Mesenchymal stem cell (in vitro differentiated cells and primary cell): Measurements from ENCODE around the gene PCDHB6.
"Not testable (repeated sequence)": the region's sequence is repeated elsewhere in the genome, so short reads cannot be mapped to it uniquely, and the experiment has no call there.

ENCODE experiments used
- DNase-seq: peaks from one replicate; pipeline ENCODE4 v3.0.0-alpha.2; 2013
- H2AFZ ChIP-seq: one replicate; pipeline ENCODE4 v1.6.1; 2013; ENCODE audit warnings: low read depth, mild to moderate bottlenecking, control low read depth, inconsistent platforms, low read length, moderate library complexity
- H2AK5ac ChIP-seq: 2 replicates; pipeline ENCODE4 v1.6.1; 2013; ENCODE audit warnings: low read length, moderate library complexity, mild to moderate bottlenecking, inconsistent platforms; ENCODE audit not compliant: severe bottlenecking
- H2BK120ac ChIP-seq: one replicate; pipeline ENCODE4 v1.6.1; 2013; ENCODE audit warnings: low read depth, mild to moderate bottlenecking, inconsistent platforms, low read length, moderate library complexity
- H2BK12ac ChIP-seq, 2 experiments: one replicate each; pipeline ENCODE4 v1.6.1; 2013; ENCODE audit warnings: inconsistent platforms in 2 of 2, low read length in 2 of 2, mild to moderate bottlenecking in 2 of 2, moderate library complexity in 2 of 2, control low read depth in 1 of 2
- H2BK15ac ChIP-seq: one replicate; pipeline ENCODE4 v1.6.1; 2013; ENCODE audit warnings: mild to moderate bottlenecking, low read depth, inconsistent platforms; ENCODE audit not compliant: poor library complexity, severe bottlenecking
- H2BK5ac ChIP-seq: 2 replicates; pipeline ENCODE4 v1.6.1; 2013; ENCODE audit warnings: low read depth, mild to moderate bottlenecking, low read length, control low read depth, inconsistent platforms; ENCODE audit not compliant: poor library complexity, severe bottlenecking
- H3K14ac ChIP-seq, 2 experiments: one replicate each; pipeline ENCODE4 v1.6.1; 2013; ENCODE audit warnings: inconsistent platforms in 2 of 2, low read length in 2 of 2, control low read depth in 1 of 2, mild to moderate bottlenecking in 1 of 2, moderate library complexity in 1 of 2
- H3K18ac ChIP-seq, 2 experiments: one replicate each; pipeline ENCODE4 v1.6.1; 2013; ENCODE audit warnings: inconsistent platforms in 2 of 2, low read length in 2 of 2, control low read depth in 1 of 2, low read depth in 1 of 2, mild to moderate bottlenecking in 1 of 2
- H3K23ac ChIP-seq, 2 experiments: one replicate each; pipeline ENCODE4 v1.6.1; 2013; ENCODE audit warnings: inconsistent platforms in 2 of 2, low read length in 2 of 2, mild to moderate bottlenecking in 2 of 2, moderate library complexity in 2 of 2, control low read depth in 1 of 2
- H3K27ac ChIP-seq: 2 replicates; pipeline ENCODE4 v1.5.1; 2013; ENCODE audit warnings: mild to moderate bottlenecking, moderate library complexity, low read length, control low read depth, inconsistent platforms; ENCODE audit not compliant: poor library complexity, severe bottlenecking
- H3K27me3 ChIP-seq, 2 experiments: 2 replicates each; pipeline versions ENCODE4 v1.6.1 to v1.7.0; 2013; ENCODE audit warnings: low read length in 2 of 2, mild to moderate bottlenecking in 2 of 2, moderate library complexity in 2 of 2, control low read depth in 1 of 2, inconsistent platforms in 1 of 2; ENCODE audit not compliant: control insufficient read depth in 1 of 2, insufficient read depth in 1 of 2
- H3K36me3 ChIP-seq, 2 experiments: 2 replicates each; pipeline versions ENCODE4 v1.6.1 to v1.7.0; 2013; ENCODE audit warnings: low read length in 2 of 2, control low read depth in 1 of 2, inconsistent platforms in 1 of 2, low read depth in 1 of 2, mild to moderate bottlenecking in 1 of 2; ENCODE audit not compliant: insufficient read depth in 2 of 2, control insufficient read depth in 1 of 2
- H3K4ac ChIP-seq, 2 experiments: one replicate each; pipeline ENCODE4 v1.6.1; 2013; ENCODE audit warnings: inconsistent platforms in 2 of 2, low read length in 2 of 2, mild to moderate bottlenecking in 2 of 2, moderate library complexity in 2 of 2, control low read depth in 1 of 2, low read depth in 1 of 2
- H3K4me1 ChIP-seq: 2 replicates; pipeline ENCODE4 v1.6.1; 2013; ENCODE audit warnings: low read depth, low read length, control low read depth; ENCODE audit not compliant: control insufficient read depth, insufficient read depth
- H3K4me2 ChIP-seq: 2 replicates; pipeline ENCODE4 v1.6.1; 2013; ENCODE audit warnings: low read length, mild to moderate bottlenecking, inconsistent platforms; ENCODE audit not compliant: poor library complexity, severe bottlenecking
- H3K4me3 ChIP-seq, 2 experiments: 2 replicates each; pipeline versions ENCODE4 v1.5.1 to v1.7.0; 2013; ENCODE audit warnings: low read length in 2 of 2, mild to moderate bottlenecking in 2 of 2, control low read depth in 1 of 2, low read depth in 1 of 2; ENCODE audit not compliant: insufficient read depth in 1 of 2
- H3K79me1 ChIP-seq: replicated peaks from 2 replicates; pipeline ENCODE4 v1.6.1; 2013; ENCODE audit warnings: mild to moderate bottlenecking, control low read depth, low read length, inconsistent platforms; ENCODE audit not compliant: poor library complexity, severe bottlenecking
- H3K9ac ChIP-seq: 2 replicates; pipeline ENCODE4 v1.7.0; 2013; ENCODE audit warnings: mild to moderate bottlenecking, low read length, moderate library complexity
- H3K9me3 ChIP-seq: 2 replicates; pipeline ENCODE4 v1.7.0; 2013; ENCODE audit warnings: mild to moderate bottlenecking, low read length; ENCODE audit not compliant: control insufficient read depth
- H4K8ac ChIP-seq: one replicate; pipeline ENCODE4 v1.6.1; 2013; ENCODE audit warnings: inconsistent platforms, mild to moderate bottlenecking, low read length, moderate library complexity
- H4K91ac ChIP-seq: one replicate; pipeline ENCODE4 v1.6.1; 2013; ENCODE audit warnings: mild to moderate bottlenecking, low read length, inconsistent platforms
- WGBS: methylation state at CpG from one replicate; pipeline ENCODE4 v1.1.7; 2013; ENCODE audit warnings: mixed read lengths; 5-methylcytosine and 5-hydroxymethylcytosine counted together

Gene PCDHB6

DNA sequence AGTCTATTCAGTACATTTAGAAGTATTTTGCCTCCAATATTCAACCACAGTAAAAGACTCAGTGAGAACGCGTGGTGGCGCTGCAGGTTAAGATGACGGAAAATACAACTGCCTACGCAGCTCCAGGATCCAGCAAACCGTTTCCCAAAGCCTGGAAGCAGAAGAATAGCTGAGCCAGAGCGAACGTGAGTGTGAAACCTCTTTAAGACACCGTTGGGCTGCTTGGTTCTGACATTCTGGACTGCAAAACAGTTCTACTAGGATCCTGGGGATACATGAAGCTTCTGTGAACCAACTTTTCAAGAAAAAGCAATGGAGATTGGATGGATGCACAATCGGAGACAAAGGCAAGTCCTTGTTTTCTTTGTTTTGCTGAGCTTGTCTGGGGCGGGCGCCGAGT is 32.4 kb downstream of the PCDHB6 start, which contains the start of gene PCDHB16:
PCDHB16 (plus strand) TSS at position 140 of the 400 bp plus-strand sequence; CDS start at position 313, 173 bp downstream.
- Histone ChIP-seq H3K9me3 (peaks cover 53% of the 10 kb centered on the region), H4K91ac (no peak within 1 kb of the TSS), H2AFZ (no peak within 1 kb of the TSS), H3K79me1 (no peaks in the 10 kb centered on the region), H2BK120ac (no peak within 1 kb of the TSS), H3K36me3 (no peaks in the 10 kb centered on the region), H3K4ac (no peak within 1 kb of the TSS), H2BK15ac (no peak within 1 kb of the TSS), H2AK5ac (no peak within 1 kb of the TSS), H3K18ac (no peak within 1 kb of the TSS), H3K4me3 (peak within 1 kb of the TSS in 1 of 2 experiments; percentile 57), H3K23ac (no peak within 1 kb of the TSS), H2BK5ac (no peak within 1 kb of the TSS), H4K8ac (no peak within 1 kb of the TSS), H3K27ac (no peak within 1 kb of the TSS), H3K4me1 (no peaks in the 10 kb centered on the region), H3K27me3 (no peaks in the 10 kb centered on the region), H2BK12ac (no peak within 1 kb of the TSS), H3K4me2 (no peak within 1 kb of the TSS), H3K9ac (peak within 1 kb of the TSS; percentile 73), H3K14ac (no peak within 1 kb of the TSS)
- WGBS: 51% methylated on average over 13 of the region's 13 CpGs
- DNase-seq: no peak

DNA sequence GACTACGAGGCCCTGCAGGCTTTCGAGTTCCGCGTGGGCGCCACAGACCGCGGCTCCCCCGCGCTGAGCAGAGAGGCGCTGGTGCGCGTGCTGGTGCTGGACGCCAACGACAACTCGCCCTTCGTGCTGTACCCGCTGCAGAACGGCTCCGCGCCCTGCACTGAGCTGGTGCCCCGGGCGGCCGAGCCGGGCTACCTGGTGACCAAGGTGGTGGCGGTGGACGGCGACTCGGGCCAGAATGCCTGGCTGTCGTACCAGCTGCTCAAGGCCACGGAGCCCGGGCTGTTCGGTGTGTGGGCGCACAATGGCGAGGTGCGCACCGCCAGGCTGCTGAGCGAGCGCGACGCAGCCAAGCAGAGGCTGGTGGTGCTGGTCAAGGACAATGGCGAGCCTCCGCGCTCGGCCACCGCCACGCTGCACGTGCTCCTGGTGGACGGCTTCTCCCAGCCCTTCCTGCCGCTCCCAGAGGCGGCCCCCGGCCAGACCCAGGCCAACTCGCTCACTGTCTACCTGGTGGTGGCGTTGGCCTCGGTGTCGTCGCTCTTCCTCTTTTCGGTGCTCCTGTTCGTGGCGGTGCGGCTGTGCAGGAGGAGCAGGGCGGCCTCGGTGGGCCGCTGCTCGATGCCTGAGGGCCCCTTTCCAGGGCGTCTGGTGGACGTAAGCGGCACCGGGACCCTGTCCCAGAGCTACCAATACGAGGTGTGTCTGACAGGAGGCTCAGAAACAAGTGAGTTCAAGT is 34.4 kb downstream of the PCDHB6 start:
- peaks cover 40% of the 10 kb centered on the region for H3K9me3 ChIP-seq
- H4K8ac ChIP-seq, H3K4ac ChIP-seq, H3K36me3 ChIP-seq, H3K23ac ChIP-seq, DNase-seq, H3K4me2 ChIP-seq, H3K27me3 ChIP-seq, H4K91ac ChIP-seq, H3K4me1 ChIP-seq, H3K27ac ChIP-seq, H2BK5ac ChIP-seq, H2AFZ ChIP-seq, H3K14ac ChIP-seq, H3K18ac ChIP-seq, H3K9ac ChIP-seq, H2BK120ac ChIP-seq, H2BK15ac ChIP-seq, H3K79me1 ChIP-seq, H3K4me3 ChIP-seq, H2BK12ac ChIP-seq, H2AK5ac ChIP-seq: not testable (repeated sequence)
- 96% methylated on average over 21 of the region's 69 CpGs for WGBS

DNA sequence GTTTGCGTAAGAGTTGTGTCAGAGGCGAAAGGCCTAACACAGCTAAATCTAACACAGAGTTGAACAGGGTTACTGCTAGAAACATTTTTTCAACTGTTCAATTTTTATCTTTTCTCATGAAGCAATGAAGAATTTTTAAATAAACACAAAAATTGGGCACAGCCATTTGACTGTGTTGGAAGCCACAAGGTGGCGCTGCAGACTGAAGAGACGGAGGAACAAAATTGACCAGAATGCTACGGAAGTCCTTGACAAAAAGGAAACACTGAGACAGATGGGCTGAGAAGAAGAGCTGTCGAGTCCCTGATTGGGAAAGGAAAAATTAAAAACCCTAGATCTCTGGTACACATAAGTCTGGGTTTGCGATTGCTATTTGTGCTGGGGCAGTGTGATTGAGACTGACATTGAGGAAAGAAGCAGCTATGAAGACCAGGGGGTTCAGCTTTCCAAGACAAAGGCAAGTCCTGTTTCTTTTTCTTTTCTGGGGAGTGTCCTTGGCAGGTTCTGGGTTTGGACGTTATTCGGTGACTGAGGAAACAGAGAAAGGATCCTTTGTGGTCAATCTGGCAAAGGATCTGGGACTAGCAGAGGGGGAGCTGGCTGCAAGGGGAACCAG is 37.1 kb downstream of the PCDHB6 start, which contains the start of gene PCDHB9:
PCDHB9 (plus strand) TSS at position 265 of the 616 bp plus-strand sequence; CDS start at position 423, 158 bp downstream.
- Histone ChIP-seq H4K91ac (no peak within 1 kb of the TSS), H3K27me3 (no peaks in the 10 kb centered on the region), H3K9me3 (peaks cover 45% of the 10 kb centered on the region), H2AFZ (no peak within 1 kb of the TSS), H3K4ac (no peak within 1 kb of the TSS), H3K4me3 (peak within 1 kb of the TSS in 1 of 2 experiments; percentile 51), H2BK120ac (no peak within 1 kb of the TSS), H3K18ac (no peak within 1 kb of the TSS), H3K4me1 (no peaks in the 10 kb centered on the region), H4K8ac (no peak within 1 kb of the TSS), H3K36me3 (no peaks in the 10 kb centered on the region), H3K14ac (no peak within 1 kb of the TSS), H3K27ac (no peak within 1 kb of the TSS), H2AK5ac (no peak within 1 kb of the TSS), H2BK5ac (no peak within 1 kb of the TSS), H3K23ac (no peak within 1 kb of the TSS), H2BK15ac (no peak within 1 kb of the TSS), H2BK12ac (no peak within 1 kb of the TSS), H3K9ac (no peak within 1 kb of the TSS), H3K79me1 (no peaks in the 10 kb centered on the region), H3K4me2 (no peak within 1 kb of the TSS)
- DNase-seq: peak; percentile 32
- WGBS: 49% methylated on average over 6 of the region's 9 CpGs

GRCh38 chr5:141188682-141189081 is 38.8 kb downstream of the PCDHB6 start:
- not testable (repeated sequence) for H3K4me3 ChIP-seq, H2BK120ac ChIP-seq, H4K8ac ChIP-seq, H2AFZ ChIP-seq, H3K4me1 ChIP-seq, H3K9ac ChIP-seq, H2BK12ac ChIP-seq, H2BK15ac ChIP-seq, H3K27ac ChIP-seq, H3K4me2 ChIP-seq, H2AK5ac ChIP-seq, H3K23ac ChIP-seq, H3K27me3 ChIP-seq, H3K4ac ChIP-seq, DNase-seq, H3K36me3 ChIP-seq, H2BK5ac ChIP-seq, H4K91ac ChIP-seq, H3K79me1 ChIP-seq, H3K18ac ChIP-seq, H3K14ac ChIP-seq
- 91% methylated on average over 6 of the region's 37 CpGs for WGBS
- H3K9me3 ChIP-seq: peaks cover 43% of the 10 kb centered on the region
